Trophoblast cell (in vitro differentiated cells and primary cell): ENCODE data around the gene GARS1.

Source experiments
- DNase-seq, 2 donors: peaks; one replicate each; pipeline ENCODE4 v3.0.0-alpha.2; 2016
- H2AFZ ChIP-seq: 2 replicates; pipeline ENCODE4 v1.6.1; 2013; ENCODE audit warnings: low read length, moderate library complexity, mild to moderate bottlenecking; ENCODE audit not compliant: insufficient read depth, poor library complexity
- H2AK5ac ChIP-seq: 2 replicates; pipeline ENCODE4 v1.6.1; 2013; ENCODE audit warnings: mild to moderate bottlenecking, low read length
- H2BK120ac ChIP-seq: 2 replicates; pipeline ENCODE4 v1.6.1; 2013; ENCODE audit warnings: low read length, mild to moderate bottlenecking, moderate library complexity; ENCODE audit not compliant: insufficient read depth, poor library complexity
- H2BK12ac ChIP-seq: 2 replicates; pipeline ENCODE4 v1.6.1; 2013; ENCODE audit warnings: mild to moderate bottlenecking, low read length, moderate library complexity
- H2BK5ac ChIP-seq: 2 replicates; pipeline ENCODE4 v1.6.1; 2013; ENCODE audit warnings: low read length, low read depth, moderate library complexity, mild to moderate bottlenecking; ENCODE audit not compliant: poor library complexity
- H3K14ac ChIP-seq: 2 replicates; pipeline ENCODE4 v1.6.1; 2013; ENCODE audit warnings: mild to moderate bottlenecking, low read length
- H3K18ac ChIP-seq: 2 replicates; pipeline ENCODE4 v1.6.1; 2013; ENCODE audit warnings: mild to moderate bottlenecking, low read length
- H3K23ac ChIP-seq: 2 replicates; pipeline ENCODE4 v1.6.1; 2013; ENCODE audit warnings: low read length
- H3K27ac ChIP-seq: 2 replicates; pipeline ENCODE4 v1.5.1; 2013; ENCODE audit warnings: low read depth, mild to moderate bottlenecking, inconsistent platforms, low read length, moderate library complexity
- H3K27me3 ChIP-seq: 2 replicates; pipeline ENCODE4 v1.6.1; 2013; ENCODE audit warnings: inconsistent platforms, mild to moderate bottlenecking, low read length, moderate library complexity; ENCODE audit not compliant: insufficient read depth
- H3K36me3 ChIP-seq, 2 experiments: 1 replicate in 1 of 2; 2 replicates in 1 of 2; pipeline ENCODE4 v1.6.1; 2013; ENCODE audit warnings: low read length in 2 of 2, mild to moderate bottlenecking in 2 of 2, moderate library complexity in 1 of 2; ENCODE audit not compliant: insufficient read depth in 2 of 2, control insufficient read depth in 1 of 2
- H3K4ac ChIP-seq: 2 replicates; pipeline ENCODE4 v1.6.1; 2013; ENCODE audit warnings: low read depth, mild to moderate bottlenecking, low read length, moderate library complexity
- H3K4me1 ChIP-seq, 2 experiments: 1 replicate in 1 of 2; 2 replicates in 1 of 2; pipeline ENCODE4 v1.6.1; 2013; ENCODE audit warnings: low read length in 2 of 2, mild to moderate bottlenecking in 2 of 2, moderate library complexity in 1 of 2; ENCODE audit not compliant: insufficient read depth in 2 of 2, control insufficient read depth in 1 of 2
- H3K4me2 ChIP-seq: 2 replicates; pipeline ENCODE4 v1.6.1; 2013; ENCODE audit warnings: inconsistent platforms, mild to moderate bottlenecking, low read length, moderate library complexity
- H3K4me3 ChIP-seq: 2 replicates; pipeline ENCODE4 v1.5.1; 2013; ENCODE audit warnings: mild to moderate bottlenecking, low read depth, low read length, inconsistent platforms
- H3K79me1 ChIP-seq: one replicate; pipeline ENCODE4 v1.6.1; 2013; ENCODE audit warnings: low read length
- H3K79me2 ChIP-seq: 2 replicates; pipeline ENCODE4 v1.6.1; 2013; ENCODE audit warnings: low read length, mild to moderate bottlenecking; ENCODE audit not compliant: control insufficient read depth, insufficient read depth, poor library complexity
- H3K9ac ChIP-seq: 2 replicates; pipeline ENCODE4 v1.6.1; 2013; ENCODE audit warnings: mild to moderate bottlenecking, low read length
- H3K9me3 ChIP-seq: 2 replicates; pipeline ENCODE4 v1.6.1; 2013; ENCODE audit warnings: low read depth, mild to moderate bottlenecking, control low read depth, inconsistent platforms, low read length; ENCODE audit not compliant: insufficient read depth
- H4K12ac ChIP-seq: 2 replicates; pipeline ENCODE4 v1.6.1; 2013; ENCODE audit warnings: low read depth, mild to moderate bottlenecking, low read length, moderate library complexity
- H4K8ac ChIP-seq: 2 replicates; pipeline ENCODE4 v1.6.1; 2013; ENCODE audit warnings: low read depth, mild to moderate bottlenecking, low read length, moderate library complexity
- H4K91ac ChIP-seq: one replicate; pipeline ENCODE4 v1.6.1; 2013; ENCODE audit warnings: low read depth, mild to moderate bottlenecking, low read length, moderate library complexity
- WGBS: extraction: QIAGEN DNeasy Blood & Tissue Kit; methylation state at CpG from one replicate; pipeline ENCODE4 v1.1.7; 2013; ENCODE audit warnings: missing lambda C conversion rate; ENCODE audit not compliant: insufficient read length, insufficient coverage; ENCODE audit errors: extremely low coverage; 5-methylcytosine and 5-hydroxymethylcytosine counted together

GARS1 gene

GRCh38 chr7:30667172-30667571, 72.5 kb downstream of the GARS1 start:
- WGBS: no CpG with 5 or more reads among the region's 3 CpGs
- H4K91ac ChIP-seq: no peak overlapping the region
- no peak for DNase-seq

GRCh38 chr7:30668102-30668501, 73.4 kb downstream of the GARS1 start:
- H2BK12ac ChIP-seq: no peak overlapping the region
- no peak overlapping the region for H3K18ac ChIP-seq
- no peaks in the 10 kb centered on the region for H3K9me3 ChIP-seq
- no peaks in the 10 kb centered on the region for H3K79me1 ChIP-seq
- no peak overlapping the region for H3K4me3 ChIP-seq
- H3K36me3 ChIP-seq: no peaks in the 10 kb centered on the region
- H3K4ac ChIP-seq: no peak overlapping the region
- no peak overlapping the region for H2AFZ ChIP-seq
- H4K8ac ChIP-seq: no peak overlapping the region
- H3K27me3 ChIP-seq: no peaks in the 10 kb centered on the region
- no peak overlapping the region for H3K27ac ChIP-seq
- WGBS: no CpG with 5 or more reads among the region's 4 CpGs
- no peak for DNase-seq
- H4K91ac ChIP-seq: no peak overlapping the region
- no peak overlapping the region for H3K14ac ChIP-seq
- no peak overlapping the region for H3K4me2 ChIP-seq
- H2AK5ac ChIP-seq: no peak overlapping the region
- no peak overlapping the region for H3K9ac ChIP-seq
- no peak overlapping the region for H2BK120ac ChIP-seq
- H2BK5ac ChIP-seq: no peak overlapping the region
- no peaks in the 10 kb centered on the region for H3K4me1 ChIP-seq
- H3K23ac ChIP-seq: no peak overlapping the region
- no peak overlapping the region for H4K12ac ChIP-seq
- no peaks in the 10 kb centered on the region for H3K79me2 ChIP-seq

More at GRCh38 chr7:30667172-30667571, 72.5 kb downstream of the GARS1 start:
- Histone ChIP-seq H3K36me3 (no peaks in the 10 kb centered on the region), H3K27ac (no peak overlapping the region), H3K79me1 (no peaks in the 10 kb centered on the region), H3K23ac (no peak overlapping the region), H3K9ac (no peak overlapping the region), H3K4me1 (no peaks in the 10 kb centered on the region), H3K27me3 (no peaks in the 10 kb centered on the region), H2BK120ac (no peak overlapping the region), H3K18ac (no peak overlapping the region), H3K9me3 (no peaks in the 10 kb centered on the region), H3K4me3 (no peak overlapping the region), H3K4ac (no peak overlapping the region), H4K8ac (no peak overlapping the region), H2BK5ac (no peak overlapping the region), H2AFZ (no peak overlapping the region), H2BK12ac (no peak overlapping the region), H3K79me2 (no peaks in the 10 kb centered on the region), H2AK5ac (no peak overlapping the region), H3K4me2 (no peak overlapping the region), H3K14ac (no peak overlapping the region), H4K12ac (no peak overlapping the region)

- no peak overlapping the region for H3K9ac ChIP-seq
- H3K79me1 ChIP-seq: no peaks in the 10 kb centered on the region
- H3K4me1 ChIP-seq: no peaks in the 10 kb centered on the region
- H2AK5ac ChIP-seq: no peak overlapping the region
- no peak overlapping the region for H2BK5ac ChIP-seq
- H3K27ac ChIP-seq: no peak overlapping the region
- H2AFZ ChIP-seq: no peak overlapping the region
- H3K4ac ChIP-seq: no peak overlapping the region
- H3K4me3 ChIP-seq: no peak overlapping the region
- H3K36me3 ChIP-seq: no peaks in the 10 kb centered on the region
- H4K91ac ChIP-seq: no peak overlapping the region
- no peak overlapping the region for H2BK120ac ChIP-seq
- no peaks in the 10 kb centered on the region for H3K79me2 ChIP-seq
- peak; percentile 22 to 65 for DNase-seq
- WGBS: no CpG with 5 or more reads among the region's 6 CpGs
- H3K14ac ChIP-seq: no peak overlapping the region
- no peak overlapping the region for H4K8ac ChIP-seq
- H3K4me2 ChIP-seq: no peak overlapping the region
- H3K18ac ChIP-seq: no peak overlapping the region
- H4K12ac ChIP-seq: no peak overlapping the region
- no peak overlapping the region for H2BK12ac ChIP-seq
- no peaks in the 10 kb centered on the region for H3K27me3 ChIP-seq
- H3K23ac ChIP-seq: no peak overlapping the region
- no peaks in the 10 kb centered on the region for H3K9me3 ChIP-seq
Measured at GRCh38 chr7:30671793-30672465, 77.3 kb downstream of the GARS1 start.

GRCh38 chr7:30674420-30674819, 79.7 kb downstream of the GARS1 start:
- no peak overlapping the region for H2BK120ac ChIP-seq
- H3K23ac ChIP-seq: no peak overlapping the region
- no peaks in the 10 kb centered on the region for H3K9me3 ChIP-seq
- no peaks in the 10 kb centered on the region for H3K79me2 ChIP-seq
- no peak overlapping the region for H3K4ac ChIP-seq
- H2AK5ac ChIP-seq: no peak overlapping the region
- no peak for DNase-seq
- no peaks in the 10 kb centered on the region for H3K79me1 ChIP-seq
- H3K36me3 ChIP-seq: no peaks in the 10 kb centered on the region
- H3K18ac ChIP-seq: no peak overlapping the region
- H3K9ac ChIP-seq: no peak overlapping the region
- no peak overlapping the region for H3K4me2 ChIP-seq
- H3K4me3 ChIP-seq: no peak overlapping the region
- no peak overlapping the region for H4K91ac ChIP-seq
- no peak overlapping the region for H2BK12ac ChIP-seq
- H3K27me3 ChIP-seq: no peaks in the 10 kb centered on the region
- H3K27ac ChIP-seq: no peak overlapping the region
- no peak overlapping the region for H3K14ac ChIP-seq
- no peak overlapping the region for H4K12ac ChIP-seq
- H4K8ac ChIP-seq: no peak overlapping the region
- no CpG with 5 or more reads among the region's 1 CpG for WGBS
- no peak overlapping the region for H2BK5ac ChIP-seq
- H3K4me1 ChIP-seq: no peaks in the 10 kb centered on the region
- H2AFZ ChIP-seq: no peak overlapping the region
